ENCODE measurements around the gene JPT1.

DNA sequence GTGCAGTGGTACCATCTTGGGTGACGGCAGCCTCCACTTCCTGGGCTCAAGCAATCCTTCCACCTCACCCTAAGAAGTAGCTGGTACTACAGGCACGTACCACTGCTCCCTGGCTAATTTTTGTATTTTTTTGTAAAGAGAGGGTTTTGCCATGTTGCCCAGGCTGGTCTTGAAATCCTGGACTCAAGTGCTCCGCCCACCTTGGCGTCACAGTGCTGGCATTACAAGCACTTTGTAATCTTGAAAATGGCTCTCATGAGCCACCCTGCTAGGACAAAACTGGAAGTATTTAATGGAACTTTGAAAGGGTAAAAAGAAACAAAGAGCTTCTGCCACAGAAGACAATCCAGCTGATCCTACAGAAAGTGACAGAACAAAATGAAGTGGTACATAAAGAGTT, 19.2 kb upstream of the JPT1 start:
- TF ChIP-seq, protein P1, sequence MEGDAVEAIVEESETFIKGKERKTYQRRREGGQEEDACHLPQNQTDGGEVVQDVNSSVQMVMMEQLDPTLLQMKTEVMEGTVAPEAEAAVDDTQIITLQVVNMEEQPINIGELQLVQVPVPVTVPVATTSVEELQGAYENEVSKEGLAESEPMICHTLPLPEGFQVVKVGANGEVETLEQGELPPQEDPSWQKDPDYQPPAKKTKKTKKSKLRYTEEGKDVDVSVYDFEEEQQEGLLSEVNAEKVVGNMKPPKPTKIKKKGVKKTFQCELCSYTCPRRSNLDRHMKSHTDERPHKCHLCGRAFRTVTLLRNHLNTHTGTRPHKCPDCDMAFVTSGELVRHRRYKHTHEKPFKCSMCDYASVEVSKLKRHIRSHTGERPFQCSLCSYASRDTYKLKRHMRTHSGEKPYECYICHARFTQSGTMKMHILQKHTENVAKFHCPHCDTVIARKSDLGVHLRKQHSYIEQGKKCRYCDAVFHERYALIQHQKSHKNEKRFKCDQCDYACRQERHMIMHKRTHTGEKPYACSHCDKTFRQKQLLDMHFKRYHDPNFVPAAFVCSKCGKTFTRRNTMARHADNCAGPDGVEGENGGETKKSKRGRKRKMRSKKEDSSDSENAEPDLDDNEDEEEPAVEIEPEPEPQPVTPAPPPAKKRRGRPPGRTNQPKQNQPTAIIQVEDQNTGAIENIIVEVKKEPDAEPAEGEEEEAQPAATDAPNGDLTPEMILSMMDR (IDR thresholded peaks at IDR 0.05; ENCODE audit: low read depth, low read length), result no peak
- TF ChIP-seq EZH2phosphoT487 (IDR thresholded peaks at IDR 0.05; ENCODE audit: low read depth), result no peak
